ENCODE data around the gene TULP4.
"Not testable (repeated sequence)": the region's sequence is repeated elsewhere in the genome, so short reads cannot be mapped to it uniquely, and the experiment has no call there.

TULP4 gene

DNA sequence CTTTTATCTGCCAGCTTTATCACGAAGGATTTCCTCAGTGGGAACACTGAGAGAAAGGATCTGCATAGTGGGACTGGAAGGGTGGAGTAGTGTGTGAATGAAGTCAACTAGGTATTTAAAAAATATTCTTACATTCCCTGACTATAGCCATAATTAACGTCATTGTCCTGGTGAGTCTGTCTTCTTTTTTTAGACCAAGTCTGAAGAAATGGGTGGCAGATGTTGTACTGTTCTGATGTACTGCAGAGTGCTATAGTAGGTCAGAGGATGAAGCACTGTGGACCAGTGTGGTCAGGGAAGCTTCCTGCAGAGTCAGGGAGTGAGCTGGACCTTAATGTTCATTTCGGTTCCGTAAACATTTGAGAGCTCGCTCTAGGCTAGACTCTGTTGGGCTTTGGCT lies 11.9 kb downstream of the TULP4 start:
- FAIRE-seq = no peak
- no peak for DNase-seq (ENCODE audit: low spot score)

DNA sequence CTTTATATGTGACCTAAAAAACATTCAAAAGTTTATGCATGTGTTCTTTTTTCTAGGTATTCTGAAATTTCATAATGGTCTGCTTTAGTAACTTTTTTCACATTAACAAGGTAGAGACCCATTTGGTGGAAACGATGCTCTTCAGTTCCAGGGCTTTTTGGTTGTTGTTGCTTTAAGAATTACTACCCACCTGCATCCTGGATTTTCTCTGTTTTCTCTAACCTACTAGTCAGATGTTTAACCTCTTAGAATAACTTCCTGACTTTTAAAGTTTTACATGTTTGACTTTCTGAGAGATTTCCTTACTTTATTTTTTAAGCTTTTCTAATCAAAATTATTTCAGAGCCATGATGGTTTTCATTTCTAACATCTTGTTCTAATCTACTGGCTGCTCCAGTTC lies 14.9 kb downstream of the TULP4 start:
- DNase-seq (ENCODE audit: low spot score) (no peak), FAIRE-seq (no peak)

DNA sequence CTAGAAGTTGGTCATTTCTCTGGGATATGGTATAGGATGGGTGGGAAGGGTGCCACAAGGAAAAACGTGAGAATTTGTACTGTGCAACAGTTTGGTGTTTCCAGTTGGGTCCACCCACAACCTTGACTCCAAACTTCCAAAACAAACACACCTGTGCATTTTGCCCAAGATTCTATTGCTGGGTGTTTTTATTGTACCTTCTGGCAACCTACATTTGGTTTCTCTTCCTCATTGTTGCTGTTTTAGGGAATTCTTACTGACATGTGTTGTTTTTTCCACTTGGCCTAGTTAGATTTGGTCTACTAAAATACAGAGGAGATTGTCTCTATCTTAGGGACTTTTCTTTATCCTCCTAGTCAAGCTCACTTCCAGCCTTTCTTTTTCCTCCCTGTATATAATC lies 16.7 kb downstream of the TULP4 start:
- FAIRE-seq (no peak), DNase-seq (ENCODE audit: low spot score) (no peak)

DNA sequence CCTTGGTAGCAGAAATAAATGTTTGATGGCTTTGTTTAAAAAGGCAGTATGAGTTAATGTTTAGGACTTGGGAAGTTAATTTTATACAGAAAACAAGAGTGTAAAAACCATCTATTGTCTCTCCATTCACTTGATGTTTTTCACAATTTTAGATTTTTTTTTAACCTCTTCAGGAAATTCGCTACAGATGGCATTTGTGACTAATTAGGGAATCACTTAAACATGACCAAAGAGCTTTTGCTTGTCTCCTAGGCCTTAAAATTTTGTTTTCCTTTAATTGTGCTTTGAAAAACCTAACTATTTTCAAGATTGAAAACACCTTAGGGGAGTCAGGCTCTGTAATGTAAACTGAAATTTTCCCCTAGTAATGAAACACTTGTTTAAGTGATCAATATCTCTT lies 17.3 kb downstream of the TULP4 start:
- no peak for FAIRE-seq
- no peak for DNase-seq (ENCODE audit: low spot score)

DNA sequence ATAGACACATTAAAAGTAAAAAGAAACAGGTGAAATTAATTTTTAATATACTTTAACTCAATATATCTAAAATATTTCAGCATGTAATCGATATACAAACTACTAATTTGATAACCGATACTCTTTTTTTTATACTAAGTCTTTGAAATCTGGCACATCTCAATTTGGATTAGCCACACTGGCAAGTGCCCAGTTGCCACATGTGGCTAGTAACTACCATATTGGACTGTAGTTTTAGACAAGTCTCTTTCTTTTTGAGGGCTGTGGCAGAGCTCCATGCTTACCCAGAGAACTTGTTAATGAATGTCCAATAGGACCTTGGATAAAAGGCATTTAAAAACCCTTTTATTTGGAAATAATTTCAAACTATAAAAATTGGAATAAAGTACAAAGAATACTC lies 17.8 kb downstream of the TULP4 start:
- no peak for FAIRE-seq

DNA sequence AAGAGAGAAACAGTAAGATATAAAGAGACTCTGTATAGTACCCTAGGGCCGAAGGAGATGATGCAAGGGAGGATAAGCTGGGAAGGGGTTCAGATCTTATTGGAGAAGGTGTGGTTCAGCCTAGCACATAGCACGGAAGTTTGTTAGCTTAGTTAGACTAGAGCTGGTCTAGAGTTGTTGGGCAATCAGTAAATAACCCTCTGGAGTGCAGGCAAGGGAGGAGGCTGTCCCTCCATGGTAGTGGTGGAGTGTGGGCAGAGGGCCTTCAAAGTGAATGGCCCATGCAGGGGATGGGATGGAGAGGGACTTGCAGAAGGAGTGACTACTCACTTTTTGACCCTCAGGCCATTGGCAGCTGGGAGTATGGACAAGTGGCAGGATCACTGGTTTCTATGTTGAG lies 20.0 kb downstream of the TULP4 start:
- DNase-seq (ENCODE audit: low spot score) = no peak

More for the DNA sequence above, 17.8 kb downstream of the TULP4 start:
- DNase-seq (ENCODE audit: low spot score) = no peak

DNA sequence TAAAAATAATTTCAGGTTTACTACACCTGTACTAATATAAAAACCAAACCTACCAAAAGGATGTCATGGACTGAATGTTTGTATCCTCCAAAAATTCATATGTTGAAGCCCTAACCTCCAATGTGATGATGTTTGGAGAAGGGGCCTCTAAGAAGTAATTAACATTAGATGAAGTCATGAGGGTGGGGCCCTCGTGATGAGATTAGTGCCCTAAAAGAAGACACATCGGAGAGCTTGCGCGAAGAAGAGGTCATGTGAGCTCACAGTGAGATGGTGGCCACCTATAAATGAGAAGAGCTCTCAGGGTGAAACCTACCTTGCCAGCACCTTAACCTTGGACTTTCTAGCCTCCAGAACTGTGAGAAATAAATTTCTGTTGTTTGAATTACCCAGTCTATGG lies 20.8 kb downstream of the TULP4 start:
- no peak for DNase-seq (ENCODE audit: low spot score)
- FAIRE-seq = no peak

More for the DNA sequence above, 20.0 kb downstream of the TULP4 start:
- no peak for FAIRE-seq

DNA sequence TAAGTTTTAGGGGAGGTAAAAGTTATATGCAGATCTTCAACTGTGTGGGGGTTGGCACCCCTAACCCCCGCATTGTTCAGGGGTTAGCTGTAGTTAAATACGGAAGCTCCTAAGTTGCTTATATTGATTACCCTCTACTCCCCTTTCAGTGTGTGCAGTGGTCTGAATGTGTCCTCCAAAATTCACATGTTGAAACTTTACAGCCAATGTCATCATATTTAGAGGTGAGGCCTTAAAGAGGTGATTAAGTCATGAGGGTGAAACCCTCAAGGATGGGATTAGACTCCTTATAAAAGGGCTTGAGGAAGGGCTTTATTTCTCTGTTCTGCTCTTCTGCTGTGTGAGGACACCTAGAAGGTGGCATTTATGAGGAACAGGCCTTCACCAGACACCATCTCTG lies 22.3 kb downstream of the TULP4 start:
- FAIRE-seq = no peak

DNA sequence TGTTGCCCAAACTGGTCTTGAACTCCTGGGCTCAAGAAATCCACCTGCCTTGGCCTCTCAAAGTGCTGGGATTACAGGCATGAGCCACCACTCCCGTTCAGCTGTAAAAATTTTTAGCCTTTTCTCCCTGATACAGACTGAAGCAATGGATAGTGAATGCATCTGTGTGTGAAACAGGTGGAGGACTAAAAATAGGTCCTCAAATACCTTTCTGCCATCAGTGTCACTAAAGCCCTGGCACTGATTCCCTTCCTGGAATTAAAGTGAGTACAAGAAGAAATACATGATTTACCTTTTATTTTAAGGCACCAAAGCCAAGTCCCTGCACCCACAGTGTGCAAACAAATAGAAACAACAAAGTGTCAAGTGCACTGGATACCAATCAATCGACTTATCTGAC lies 25.1 kb downstream of the TULP4 start:
- DNase-seq (ENCODE audit: low spot score) (no peak), FAIRE-seq (no peak)

More for the DNA sequence above, 22.3 kb downstream of the TULP4 start:
- no peak for DNase-seq (ENCODE audit: low spot score)

DNA sequence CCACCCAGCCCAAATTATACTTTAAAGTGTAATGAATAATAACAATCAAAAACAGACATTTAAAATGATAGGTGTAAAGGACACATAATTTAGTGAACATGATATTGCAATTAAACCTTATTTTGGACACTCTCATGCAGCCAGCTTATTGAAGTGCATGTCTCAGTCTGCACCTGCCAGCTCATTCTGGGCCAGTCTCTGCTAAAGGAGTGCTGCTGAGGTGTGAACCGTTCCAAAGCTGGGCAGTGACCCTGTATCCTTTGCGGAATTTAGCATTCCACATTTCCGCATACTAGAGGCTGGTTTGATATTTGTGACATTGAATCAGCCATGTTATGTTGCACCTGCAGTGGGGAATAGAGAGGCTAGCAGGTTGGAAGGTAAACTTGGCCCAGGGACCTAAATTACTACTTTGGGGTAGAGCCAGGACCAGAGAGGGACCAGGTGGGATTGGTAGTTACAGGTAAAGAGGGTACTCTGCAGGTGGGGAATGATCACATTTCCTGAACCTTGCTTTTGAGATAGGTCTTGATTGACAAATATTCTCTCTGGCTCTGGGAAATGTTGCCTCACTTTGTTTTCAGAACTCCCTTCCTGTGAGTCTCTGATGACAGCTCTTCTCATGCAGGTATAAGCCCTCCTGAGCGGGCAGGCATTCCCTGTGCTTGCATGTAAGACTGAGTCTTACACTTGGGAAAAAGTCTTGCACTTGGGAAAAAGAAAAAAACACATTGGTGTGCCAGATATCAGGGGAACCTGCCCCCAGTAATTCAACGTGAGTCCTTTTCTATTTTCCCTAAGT lies 26.2 kb downstream of the TULP4 start:
- FAIRE-seq (no peak), DNase-seq (ENCODE audit: low spot score) (no peak)

DNA sequence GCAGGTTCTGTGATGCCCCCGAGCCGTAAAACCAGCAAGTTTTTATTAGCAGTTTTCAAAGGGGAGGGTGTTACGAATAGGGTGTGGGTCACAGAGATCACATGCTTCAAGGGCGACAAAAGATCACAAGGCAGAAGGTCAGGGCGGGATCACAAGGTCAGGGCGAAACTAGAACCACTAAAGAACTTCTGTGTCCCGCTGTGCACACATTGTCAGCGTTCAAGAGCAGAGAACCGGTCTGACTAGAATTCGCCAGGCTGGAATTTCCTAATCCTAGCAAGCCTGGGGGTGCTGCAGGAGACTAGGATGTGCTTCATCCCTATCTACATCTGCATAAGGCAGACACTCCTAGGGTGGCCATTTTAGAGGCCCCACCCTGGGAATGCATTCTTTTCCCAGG lies 26.9 kb downstream of the TULP4 start:
- DNase-seq (ENCODE audit: low spot score); FAIRE-seq: not testable (repeated sequence)

DNA sequence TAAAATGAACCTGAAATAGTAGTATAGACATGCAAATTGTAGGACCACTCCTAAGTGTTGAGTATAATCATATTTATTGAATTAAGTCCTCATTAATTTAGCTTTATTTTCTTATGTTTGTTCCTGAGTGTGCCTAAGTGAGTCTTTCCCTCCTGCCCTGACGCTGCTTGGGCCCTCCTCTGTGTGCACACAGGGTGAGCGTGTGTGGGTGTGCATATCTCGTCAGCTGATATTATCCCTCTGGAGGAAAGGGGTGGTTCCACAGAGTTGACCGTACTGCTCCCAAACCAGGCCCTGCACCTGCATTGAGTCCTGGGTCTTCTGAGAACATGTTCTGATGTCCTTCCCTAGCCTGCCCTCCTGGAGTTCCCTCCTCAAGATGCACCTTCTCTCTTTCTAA lies 28.0 kb downstream of the TULP4 start:
- DNase-seq (ENCODE audit: low spot score) = no peak
- no peak for FAIRE-seq

DNA sequence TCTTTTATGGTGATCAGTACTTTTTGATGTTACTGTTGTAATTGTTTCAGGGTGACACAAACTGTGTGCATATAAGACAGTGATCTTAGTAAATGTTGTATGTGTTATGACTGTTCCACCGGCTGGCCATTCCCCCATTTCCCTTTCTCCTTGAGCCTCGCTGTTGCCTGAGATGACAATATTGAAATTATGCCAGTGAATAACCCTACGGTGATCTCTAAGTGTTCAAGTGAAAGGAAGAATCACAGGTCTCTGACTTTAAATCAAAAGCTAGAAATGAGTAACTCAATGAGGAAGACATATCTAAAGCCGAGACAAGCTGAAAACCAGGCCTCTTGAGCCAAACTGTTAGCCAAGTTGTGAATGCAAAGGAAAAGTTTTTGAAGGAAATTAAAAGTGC lies 32.3 kb downstream of the TULP4 start:
- no peak for DNase-seq (ENCODE audit: low spot score)
- no peak for FAIRE-seq

DNA sequence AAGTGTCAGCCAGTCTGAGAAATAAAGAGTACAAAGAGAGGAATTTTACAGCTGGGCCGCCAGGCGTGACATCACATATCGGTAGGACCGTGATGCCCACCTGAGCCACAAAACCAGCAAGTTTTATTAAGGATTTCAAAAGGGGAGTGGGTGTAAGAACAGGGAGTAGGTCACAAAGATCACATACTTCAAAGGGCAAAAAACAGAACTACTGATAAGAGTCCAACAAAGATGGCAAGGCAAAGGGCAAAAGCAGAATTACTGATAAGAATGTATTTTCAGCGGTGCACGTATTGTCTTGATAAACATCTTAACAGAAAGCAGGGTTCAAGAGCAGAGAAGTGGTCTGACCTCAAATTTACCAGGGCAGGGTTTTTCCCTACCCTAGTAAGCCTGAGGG lies 33.2 kb downstream of the TULP4 start:
- FAIRE-seq; DNase-seq (ENCODE audit: low spot score): not testable (repeated sequence)

DNA sequence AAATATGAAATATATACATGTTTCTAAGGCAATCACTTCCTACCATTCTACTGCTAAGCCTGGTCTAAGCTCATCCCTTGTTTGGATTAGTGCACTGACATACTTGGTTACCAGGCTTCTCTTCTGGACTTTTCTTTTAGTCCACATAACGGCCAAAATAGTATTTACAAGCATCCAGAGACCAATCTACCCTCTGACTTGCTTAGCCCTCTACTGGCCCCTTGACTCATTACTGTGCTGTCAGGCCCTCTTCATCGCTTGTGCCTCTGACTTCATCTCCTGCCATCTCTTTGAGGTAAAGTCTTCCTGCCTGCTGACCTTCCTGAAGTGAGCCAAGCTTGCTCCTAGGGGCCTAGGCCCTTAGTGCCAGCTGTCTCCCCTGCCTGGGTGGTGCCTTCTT lies 35.1 kb downstream of the TULP4 start:
- FAIRE-seq (no peak), DNase-seq (ENCODE audit: low spot score) (no peak)

DNA sequence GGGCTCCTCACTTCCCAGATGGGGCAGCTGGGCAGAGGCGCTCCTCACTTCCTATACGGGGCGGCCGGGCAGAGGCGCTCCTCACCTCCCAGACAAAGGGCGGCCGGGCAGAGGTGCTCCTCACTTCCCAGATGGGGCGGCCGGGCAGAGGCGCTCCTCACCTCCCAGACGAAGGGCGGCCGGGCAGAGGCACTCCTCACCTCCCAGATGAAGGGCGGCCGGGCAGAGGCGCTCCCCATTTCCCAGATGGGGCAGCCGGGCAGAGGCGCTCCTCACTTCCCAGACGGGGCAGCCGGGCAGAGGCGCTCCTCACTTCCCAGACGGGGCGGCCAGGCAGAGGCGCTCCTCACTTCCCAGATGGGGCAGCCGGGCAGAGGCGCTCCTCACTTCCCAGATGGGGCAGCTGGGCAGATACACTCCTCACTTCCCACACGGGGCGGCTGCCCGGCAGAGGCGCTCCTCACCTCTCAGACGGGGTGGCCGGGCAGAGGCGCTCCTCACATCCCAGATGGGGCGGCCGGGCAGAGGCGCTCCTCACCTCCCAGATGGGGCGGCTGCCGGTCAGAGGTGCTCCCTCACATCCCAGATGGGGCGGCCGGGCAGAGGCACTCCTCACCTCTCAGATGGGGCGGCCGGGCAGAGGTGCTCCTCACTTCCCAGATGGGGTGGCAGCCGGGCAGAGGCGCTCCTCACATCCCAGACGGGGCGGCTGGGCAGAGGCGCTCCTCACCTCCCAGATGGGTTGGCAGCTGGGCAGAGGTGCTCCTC lies 36.7 kb downstream of the TULP4 start:
- not testable (repeated sequence) for DNase-seq (ENCODE audit: low spot score); FAIRE-seq

DNA sequence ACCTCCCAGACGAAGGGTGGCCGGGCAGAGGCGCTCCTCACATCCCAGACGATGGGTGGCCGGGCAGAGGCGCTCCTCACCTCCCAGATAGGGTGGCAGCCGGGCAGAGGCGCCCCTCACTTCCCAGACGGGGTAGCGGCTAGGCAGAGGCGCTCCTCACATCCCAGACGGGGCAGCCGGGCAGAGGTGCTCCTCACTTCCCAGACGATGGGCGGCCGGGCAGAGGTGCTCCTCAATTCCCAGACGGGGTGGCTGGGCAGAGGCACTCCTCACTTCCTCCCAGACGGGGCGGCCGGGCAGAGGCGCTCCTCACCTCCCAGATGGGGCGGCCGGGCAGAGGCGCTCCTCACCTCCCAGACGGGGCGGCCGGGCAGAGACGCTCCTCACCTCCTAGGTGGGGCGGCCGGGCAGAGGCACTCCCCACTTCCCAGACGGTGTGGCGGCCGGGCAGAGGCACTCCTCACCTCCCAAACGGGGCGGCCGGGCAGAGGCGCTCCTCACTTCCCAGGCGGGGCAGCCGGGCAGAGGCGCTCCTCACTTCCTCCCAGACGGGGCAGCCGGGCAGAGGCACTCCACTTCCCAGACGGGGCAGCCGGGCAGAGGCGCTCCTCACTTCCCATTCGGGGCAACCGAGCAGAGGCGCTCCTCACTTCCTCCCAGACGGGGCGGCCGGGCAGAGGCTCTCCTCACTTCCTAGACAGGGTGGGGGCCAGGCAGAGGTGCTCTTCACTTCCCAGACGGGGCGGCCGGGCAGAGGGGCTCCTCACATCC lies 37.4 kb downstream of the TULP4 start:
- not testable (repeated sequence) for FAIRE-seq

DNA sequence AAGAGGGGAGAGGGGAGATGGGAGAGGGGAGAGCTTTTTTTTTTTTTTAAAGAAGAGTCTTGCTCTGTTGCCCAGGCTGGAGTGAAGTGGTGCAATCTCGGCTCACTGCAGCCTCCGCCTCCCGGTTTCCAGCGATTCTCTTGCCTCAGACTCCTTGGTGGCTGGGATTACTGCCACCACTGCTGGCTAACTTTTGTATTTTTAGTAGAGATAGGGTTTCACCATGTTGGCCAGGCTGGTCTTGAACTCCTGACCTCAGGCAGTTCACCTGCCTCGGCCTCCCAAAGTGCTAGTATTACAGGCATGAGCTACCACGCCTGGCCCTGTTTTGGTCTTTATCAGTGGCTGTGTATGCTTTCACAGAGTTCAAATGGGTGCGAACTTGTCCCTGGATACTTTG lies 38.5 kb downstream of the TULP4 start:
- not testable (repeated sequence) for FAIRE-seq

More for the DNA sequence above, 37.4 kb downstream of the TULP4 start:
- not testable (repeated sequence) for DNase-seq (ENCODE audit: low spot score)

DNA sequence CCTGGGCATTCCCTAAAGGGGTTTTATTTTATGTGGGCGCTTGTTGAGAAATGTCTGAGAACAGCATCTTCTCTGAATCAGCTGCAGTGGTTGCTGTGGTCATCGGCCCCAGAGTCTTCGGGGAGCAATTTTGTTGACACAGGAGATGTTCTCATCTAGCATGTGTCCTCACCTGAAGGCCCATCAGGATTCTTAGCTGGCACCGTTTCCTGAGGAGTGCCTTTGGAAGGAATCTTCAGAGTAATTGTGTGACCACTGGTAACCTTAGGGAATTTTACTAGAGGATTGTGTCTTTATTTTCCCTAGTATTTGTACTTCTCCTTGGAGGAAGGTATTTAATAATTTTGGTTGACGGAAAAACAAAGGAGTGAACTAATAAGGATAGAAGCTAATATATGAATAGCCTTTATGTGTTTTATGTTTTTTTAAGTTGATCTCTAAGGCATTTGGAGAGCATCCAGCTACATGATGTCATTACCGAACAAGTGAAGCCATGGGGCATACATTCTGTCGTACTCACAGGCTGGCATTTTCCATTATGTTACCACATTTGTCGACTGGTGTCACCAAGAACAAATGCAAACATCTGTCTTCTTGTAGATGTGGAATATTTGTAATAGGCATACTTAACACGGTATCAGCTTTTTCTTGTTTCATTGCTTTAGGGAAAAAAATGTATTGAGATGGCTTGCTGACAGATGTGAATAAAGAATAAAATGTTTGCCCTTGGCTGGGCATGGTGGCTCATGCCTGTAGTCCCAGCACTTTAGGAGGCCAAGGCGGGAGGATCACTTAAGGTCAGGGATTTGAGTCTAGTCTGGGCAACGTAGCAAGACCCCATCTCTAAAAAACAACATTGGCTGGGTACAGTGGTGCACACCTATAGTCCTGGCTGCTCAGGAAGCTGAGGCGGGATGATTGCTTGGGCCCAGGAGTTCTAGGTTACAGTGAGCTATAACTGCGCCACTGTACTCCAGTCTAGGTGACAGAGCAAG lies 41.9 kb downstream of the TULP4 start:
- FAIRE-seq (no peak), DNase-seq (ENCODE audit: low spot score) (no peak)

More for the DNA sequence above, 38.5 kb downstream of the TULP4 start:
- DNase-seq (ENCODE audit: low spot score) = not testable (repeated sequence)

Measured in RCC 7860 (cell line).